ENCODE data around the gene CXorf58. TPM values are rescaled to one million over a fixed set of nuclear protein-coding genes. Genes with fewer than 3 reads are reported as not detected.

Gene CXorf58
- total and polyA plus RNA-seq, 2 of the 13 experiments (the other 11 are each of a cell fraction or from before 2014, with no cell fraction given): not detected

DNA sequence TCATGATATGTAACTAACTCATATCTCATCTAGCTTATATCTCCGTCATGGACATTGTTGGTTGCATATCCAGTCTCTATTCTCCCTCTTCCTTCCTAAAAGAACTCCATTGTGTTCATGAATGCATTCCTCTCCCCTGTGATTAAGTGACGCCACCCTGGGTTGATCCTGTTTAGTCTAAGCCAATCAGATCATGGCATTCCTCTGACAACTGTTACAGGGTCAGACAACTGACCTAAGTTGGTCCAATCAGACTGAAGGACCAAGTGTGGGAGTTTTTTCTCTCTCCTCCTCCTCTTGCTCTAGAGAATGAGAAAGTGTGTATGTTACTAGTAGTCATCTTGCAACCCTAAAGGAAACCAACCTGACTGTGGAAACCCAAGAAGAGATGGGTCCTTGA lies 3.7 kb upstream of the CXorf58 start:
- Histone ChIP-seq H3K27ac (ENCODE audit: extremely low read length, insufficient read depth, low read length) (no peak overlapping the region), H4K20me1 (ENCODE audit: insufficient read depth, low read length) (no peaks in the 10 kb centered on the region), H3K36me3 (replicated peaks in 1 of 2; ENCODE audit: control insufficient read depth in 1 of 2, insufficient read depth in 2 of 2, low read length in 2 of 2) (no peaks in the 10 kb centered on the region), H3K9ac (ENCODE audit: insufficient read depth, low read depth, low read length) (no peak overlapping the region), H3K4me1 (ENCODE audit: insufficient read depth, low read length) (peaks cover 52% of the 10 kb centered on the region), H3K27me3 (ENCODE audit: control insufficient read depth in 1 of 2, insufficient read depth in 2 of 2, low read length in 2 of 2) (no peaks in the 10 kb centered on the region), H3K9me3 (ENCODE audit: low read length) (no peaks in the 10 kb centered on the region), H2AFZ (ENCODE audit: low read length) (no peak overlapping the region), H3K4me3 (replicated peaks in 1 of 3; ENCODE audit: insufficient read depth in 1 of 3, low read depth in 2 of 3, low read length in 3 of 3) (no peak overlapping the region), H3K4me2 (ENCODE audit: low read depth, low read length) (no peak overlapping the region), H3K79me2 (ENCODE audit: insufficient read depth, low read length) (peaks cover 5% of the 10 kb centered on the region)
- ChIA-PET CTCF (ENCODE audit: low intra/inter-chr PET ratio, low total read pairs) (no interaction called here), POLR2A (interaction anchor here (0.7 kb wide), 1 partner anchor 62 kb away, joined by 3 read pairs; no protein-coding TSS in a partner anchor)
- DNase-seq (ENCODE audit: low spot score) (no peak), FAIRE-seq (no peak), ATAC-seq (no peak)
- 89% methylated on average over 2 of the region's 2 CpGs for WGBS (ENCODE audit: low lambda C conversion rate)
- no TSS peak for BruUV-seq (replicated peaks)
- in situ Hi-C loops (cut with HindIII; ENCODE audit: extremely low pct_ligation_motif_present, low pct_unique_long_range_greater_than_20kb): loop anchor here (5.0 kb wide), 3 partner anchors 122 to 212 kb away; partner anchors contain the start of gene SAT1
- intact Hi-C loops (cut with micrococcal nuclease; ENCODE audit: unreplicated experiment): loop anchor here (5.0 kb wide), 1 partner anchor 62 kb away; no protein-coding TSS in a partner anchor
- TF ChIP-seq PRDM4 (CRISPR knock-in tag; IDR thresholded peaks at IDR 0.05; ENCODE audit: borderline replicate concordance) (no peak), CSRNP1 (CRISPR knock-in tag; IDR thresholded peaks at IDR 0.05) (no peak), ZNF724P (CRISPR knock-in tag; IDR thresholded peaks at IDR 0.05; ENCODE audit: borderline replicate concordance) (no peak), HMG20A (CRISPR knock-in tag; IDR thresholded peaks at IDR 0.05; ENCODE audit: borderline replicate concordance) (no peak), KAT8 (CRISPR knock-in tag; IDR thresholded peaks at IDR 0.05) (no peak), KDM5B (CRISPR knock-in tag; IDR thresholded peaks at IDR 0.05; ENCODE audit: borderline replicate concordance) (no peak), HDAC1 (CRISPR knock-in tag; IDR thresholded peaks at IDR 0.05) (no peak), SP1 (IDR thresholded peaks at IDR 0.05) (no peak), SP1 (CRISPR knock-in tag; IDR thresholded peaks at IDR 0.05) (no peak), BRCA1 (CRISPR knock-in tag; IDR thresholded peaks at IDR 0.05) (no peak), THYN1 (CRISPR knock-in tag; IDR thresholded peaks at IDR 0.05; ENCODE audit: borderline replicate concordance, low read depth) (no peak)
- TF ChIP-seq, protein P1, sequence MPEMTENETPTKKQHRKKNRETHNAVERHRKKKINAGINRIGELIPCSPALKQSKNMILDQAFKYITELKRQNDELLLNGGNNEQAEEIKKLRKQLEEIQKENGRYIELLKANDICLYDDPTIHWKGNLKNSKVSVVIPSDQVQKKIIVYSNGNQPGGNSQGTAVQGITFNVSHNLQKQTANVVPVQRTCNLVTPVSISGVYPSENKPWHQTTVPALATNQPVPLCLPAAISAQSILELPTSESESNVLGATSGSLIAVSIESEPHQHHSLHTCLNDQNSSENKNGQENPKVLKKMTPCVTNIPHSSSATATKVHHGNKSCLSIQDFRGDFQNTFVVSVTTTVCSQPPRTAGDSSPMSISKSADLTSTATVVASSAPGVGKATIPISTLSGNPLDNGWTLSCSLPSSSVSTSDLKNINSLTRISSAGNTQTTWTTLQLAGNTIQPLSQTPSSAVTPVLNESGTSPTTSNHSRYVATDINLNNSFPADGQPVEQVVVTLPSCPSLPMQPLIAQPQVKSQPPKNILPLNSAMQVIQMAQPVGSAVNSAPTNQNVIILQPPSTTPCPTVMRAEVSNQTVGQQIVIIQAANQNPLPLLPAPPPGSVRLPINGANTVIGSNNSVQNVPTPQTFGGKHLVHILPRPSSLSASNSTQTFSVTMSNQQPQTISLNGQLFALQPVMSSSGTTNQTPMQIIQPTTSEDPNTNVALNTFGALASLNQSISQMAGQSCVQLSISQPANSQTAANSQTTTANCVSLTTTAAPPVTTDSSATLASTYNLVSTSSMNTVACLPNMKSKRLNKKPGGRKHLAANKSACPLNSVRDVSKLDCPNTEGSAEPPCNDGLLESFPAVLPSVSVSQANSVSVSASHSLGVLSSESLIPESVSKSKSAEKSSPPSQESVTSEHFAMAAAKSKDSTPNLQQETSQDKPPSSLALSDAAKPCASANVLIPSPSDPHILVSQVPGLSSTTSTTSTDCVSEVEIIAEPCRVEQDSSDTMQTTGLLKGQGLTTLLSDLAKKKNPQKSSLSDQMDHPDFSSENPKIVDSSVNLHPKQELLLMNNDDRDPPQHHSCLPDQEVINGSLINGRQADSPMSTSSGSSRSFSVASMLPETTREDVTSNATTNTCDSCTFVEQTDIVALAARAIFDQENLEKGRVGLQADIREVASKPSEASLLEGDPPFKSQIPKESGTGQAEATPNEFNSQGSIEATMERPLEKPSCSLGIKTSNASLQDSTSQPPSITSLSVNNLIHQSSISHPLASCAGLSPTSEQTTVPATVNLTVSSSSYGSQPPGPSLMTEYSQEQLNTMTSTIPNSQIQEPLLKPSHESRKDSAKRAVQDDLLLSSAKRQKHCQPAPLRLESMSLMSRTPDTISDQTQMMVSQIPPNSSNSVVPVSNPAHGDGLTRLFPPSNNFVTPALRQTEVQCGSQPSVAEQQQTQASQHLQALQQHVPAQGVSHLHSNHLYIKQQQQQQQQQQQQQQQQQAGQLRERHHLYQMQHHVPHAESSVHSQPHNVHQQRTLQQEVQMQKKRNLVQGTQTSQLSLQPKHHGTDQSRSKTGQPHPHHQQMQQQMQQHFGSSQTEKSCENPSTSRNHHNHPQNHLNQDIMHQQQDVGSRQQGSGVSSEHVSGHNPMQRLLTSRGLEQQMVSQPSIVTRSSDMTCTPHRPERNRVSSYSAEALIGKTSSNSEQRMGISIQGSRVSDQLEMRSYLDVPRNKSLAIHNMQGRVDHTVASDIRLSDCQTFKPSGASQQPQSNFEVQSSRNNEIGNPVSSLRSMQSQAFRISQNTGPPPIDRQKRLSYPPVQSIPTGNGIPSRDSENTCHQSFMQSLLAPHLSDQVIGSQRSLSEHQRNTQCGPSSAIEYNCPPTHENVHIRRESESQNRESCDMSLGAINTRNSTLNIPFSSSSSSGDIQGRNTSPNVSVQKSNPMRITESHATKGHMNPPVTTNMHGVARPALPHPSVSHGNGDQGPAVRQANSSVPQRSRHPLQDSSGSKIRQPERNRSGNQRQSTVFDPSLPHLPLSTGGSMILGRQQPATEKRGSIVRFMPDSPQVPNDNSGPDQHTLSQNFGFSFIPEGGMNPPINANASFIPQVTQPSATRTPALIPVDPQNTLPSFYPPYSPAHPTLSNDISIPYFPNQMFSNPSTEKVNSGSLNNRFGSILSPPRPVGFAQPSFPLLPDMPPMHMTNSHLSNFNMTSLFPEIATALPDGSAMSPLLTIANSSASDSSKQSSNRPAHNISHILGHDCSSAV (CRISPR knock-in tag; IDR thresholded peaks at IDR 0.05; ENCODE audit: borderline replicate concordance): no peak
